GM21447 (cell line): ENCODE results near the gene TPSB2.
"Not testable (repeated sequence)": the region's sequence is repeated elsewhere in the genome, so short reads cannot be mapped to it uniquely, and the experiment has no call there.

ENCODE experiments used
- ATAC-seq: cut with Tn5 transposase; IDR thresholded peaks from one replicate; pipeline ENCODE4 v1.9.1; 2021; ENCODE audit not compliant: unreplicated experiment

TPSB2 gene

GRCh38 chr16:1206786-1207185 lies 23.2 kb downstream of the TPSB2 start:
- no peak for ATAC-seq

- ATAC-seq, result no peak
These were observed 23.7 kb downstream of the TPSB2 start for GRCh38 chr16:1206326-1206725.

GRCh38 chr16:1204933-1205332 lies 25.1 kb downstream of the TPSB2 start:
- ATAC-seq, result no peak

GRCh38 chr16:1202274-1202673 lies 27.7 kb downstream of the TPSB2 start:
- ATAC-seq, result no peak

GRCh38 chr16:1201444-1201843 lies 28.5 kb downstream of the TPSB2 start:
- ATAC-seq, result no peak

- no peak for ATAC-seq
These were observed 29.9 kb downstream of the TPSB2 start for GRCh38 chr16:1200014-1200627.

- ATAC-seq, result no peak
These were observed 30.5 kb downstream of the TPSB2 start for GRCh38 chr16:1199347-1200013.

GRCh38 chr16:1198671-1199346 lies 31.2 kb downstream of the TPSB2 start:
- not testable (repeated sequence) for ATAC-seq

GRCh38 chr16:1198194-1198593 lies 31.8 kb downstream of the TPSB2 start:
- ATAC-seq, result no peak

GRCh38 chr16:1197237-1197866 lies 32.6 kb downstream of the TPSB2 start:
- ATAC-seq, result no peak

- ATAC-seq, result no peak
These were observed 33.5 kb downstream of the TPSB2 start for GRCh38 chr16:1196494-1196893.

- ATAC-seq, result no peak
These were observed 34.7 kb downstream of the TPSB2 start for GRCh38 chr16:1195393-1195666.

GRCh38 chr16:1194665-1195392 lies 35.2 kb downstream of the TPSB2 start:
- no peak for ATAC-seq

GRCh38 chr16:1193825-1194581 lies 36.0 kb downstream of the TPSB2 start:
- no peak for ATAC-seq

GRCh38 chr16:1193143-1193824 lies 36.7 kb downstream of the TPSB2 start:
- ATAC-seq, result no peak

GRCh38 chr16:1192384-1193073 lies 37.5 kb downstream of the TPSB2 start:
- ATAC-seq, result no peak

GRCh38 chr16:1190789-1191188 lies 39.2 kb downstream of the TPSB2 start:
- not testable (repeated sequence) for ATAC-seq

- ATAC-seq, result no peak
These were observed 40.5 kb downstream of the TPSB2 start for GRCh38 chr16:1189455-1189854.

- ATAC-seq, result no peak
These were observed 41.4 kb downstream of the TPSB2 start for GRCh38 chr16:1188432-1189189.
